Ascending aorta (tissue), 2 donors: Measurements from ENCODE around the gene VSTM2B. TPM values are rescaled to one million over a fixed set of nuclear protein-coding genes. Genes with fewer than 3 reads are reported as not detected.
A peak's percentile ranks its signal among the peaks of the same experiment; 100 is the strongest.

Experiments
- DNase-seq, 2 donors: peaks; one replicate each; pipeline ENCODE4 v3.0.0-alpha.2; 2019; ENCODE audit warnings: low spot score in 2 of 2
- H3K27ac ChIP-seq, 2 donors: fragments of 200-600 bp; sonication (generic); one replicate each; pipeline ENCODE4 v1.5.1; 2016 to 2017; ENCODE audit warnings: mild to moderate bottlenecking in 1 of 2
- H3K27me3 ChIP-seq: fragments of 200-600 bp; sonication (generic); one replicate; pipeline ENCODE4 v1.5.1; 2017
- H3K36me3 ChIP-seq, 2 donors: fragments of 200-600 bp; sonication (generic); one replicate each; pipeline ENCODE4 v1.5.1; 2016
- H3K4me1 ChIP-seq, 2 donors: fragments of 200-600 bp; sonication (generic); one replicate each; pipeline ENCODE4 v1.5.1; 2016 to 2017; ENCODE audit warnings: mild to moderate bottlenecking in 1 of 2
- H3K4me3 ChIP-seq, 2 donors: fragments of 200-600 bp; sonication (generic); one replicate each; pipeline ENCODE4 v1.5.1; 2016 to 2017; ENCODE audit warnings: mild to moderate bottlenecking in 1 of 2
- H3K9me3 ChIP-seq, 2 donors: fragments of 200-600 bp; sonication (generic); one replicate each; pipeline ENCODE4 v1.5.1; 2016
- CTCF ChIP-seq, 3 experiments: fragments of 200-600 bp in 2 of 3; fragments of 450-650 bp in 1 of 3; sonication (generic) in 2 of 3; IDR thresholded peaks; one replicate each; pipeline ENCODE4 v1.5.1; 2016 to 2019; ENCODE audit warnings: antibody characterized with exemption in 3 of 3, mild to moderate bottlenecking in 1 of 3, moderate library complexity in 1 of 3
- intact Hi-C: fragments of 100-400 bp; cut with DNase I; formaldehyde crosslinking; loops from one replicate; pipeline ENCODE4 v1.15.1; 2023
- total RNA-seq: library from RNA; depleted of rRNA; stranded (reverse); fragments of >200 nt; gene quantifications from one replicate; pipeline ENCODE4 v1.1.0, GENCODE V29; 2016

The VSTM2B gene
- total RNA-seq, 1 donor from 2014 or later = not detected

DNA sequence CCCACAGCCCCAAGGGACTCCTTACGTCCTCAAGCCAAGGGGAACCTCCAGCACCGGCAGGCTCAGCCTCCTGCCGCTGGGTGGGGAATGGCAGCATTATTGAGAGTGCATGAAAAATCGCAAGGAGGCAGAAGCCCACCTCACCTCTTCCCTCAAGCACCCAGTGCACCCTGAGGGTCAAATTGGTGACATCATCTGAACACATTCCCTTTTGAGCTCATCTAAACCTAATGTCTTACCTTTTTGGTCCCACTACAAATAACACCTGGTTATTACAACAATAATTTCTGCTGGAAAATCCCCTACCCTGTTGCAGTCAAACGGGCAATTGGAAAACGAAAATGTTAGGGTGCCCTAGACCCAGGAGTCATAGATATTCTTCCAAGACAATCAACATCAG lies 68.1 kb downstream of the VSTM2B start:
- H3K4me1 ChIP-seq = no peaks in the 10 kb centered on the region
- intact Hi-C loops = no loop called here
- no peaks in the 10 kb centered on the region for H3K9me3 ChIP-seq
- no peaks in the 10 kb centered on the region for H3K27me3 ChIP-seq
- H3K4me3 ChIP-seq = no peak overlapping the region
- no peak for TF ChIP-seq CTCF (IDR thresholded peaks at IDR 0.05)
- H3K27ac ChIP-seq = no peak overlapping the region
- H3K36me3 ChIP-seq = no peaks in the 10 kb centered on the region
- peak in 1 of 2 donors; percentile 8 for DNase-seq

- no peak for TF ChIP-seq CTCF (IDR thresholded peaks at IDR 0.05)
- Histone ChIP-seq H3K36me3 (no peaks in the 10 kb centered on the region), H3K4me1 (no peaks in the 10 kb centered on the region), H3K9me3 (no peaks in the 10 kb centered on the region), H3K4me3 (no peak overlapping the region), H3K27me3 (no peaks in the 10 kb centered on the region), H3K27ac (no peak overlapping the region)
- intact Hi-C loops = no loop called here
- DNase-seq = peak in 1 of 2 donors; percentile 27
Observed at GRCh38 chr19:29596080-29596727, 70.4 kb downstream of the VSTM2B start.

- Histone ChIP-seq H3K36me3 (no peaks in the 10 kb centered on the region), H3K4me3 (no peak overlapping the region), H3K27me3 (no peaks in the 10 kb centered on the region), H3K9me3 (no peaks in the 10 kb centered on the region), H3K4me1 (no peaks in the 10 kb centered on the region), H3K27ac (no peak overlapping the region)
- peak in 1 of 2 donors; percentile 42 for DNase-seq
- TF ChIP-seq CTCF (IDR thresholded peaks at IDR 0.05) = no peak
- intact Hi-C loops = no loop called here
Observed at GRCh38 chr19:29596885-29597525, 71.2 kb downstream of the VSTM2B start.

DNA sequence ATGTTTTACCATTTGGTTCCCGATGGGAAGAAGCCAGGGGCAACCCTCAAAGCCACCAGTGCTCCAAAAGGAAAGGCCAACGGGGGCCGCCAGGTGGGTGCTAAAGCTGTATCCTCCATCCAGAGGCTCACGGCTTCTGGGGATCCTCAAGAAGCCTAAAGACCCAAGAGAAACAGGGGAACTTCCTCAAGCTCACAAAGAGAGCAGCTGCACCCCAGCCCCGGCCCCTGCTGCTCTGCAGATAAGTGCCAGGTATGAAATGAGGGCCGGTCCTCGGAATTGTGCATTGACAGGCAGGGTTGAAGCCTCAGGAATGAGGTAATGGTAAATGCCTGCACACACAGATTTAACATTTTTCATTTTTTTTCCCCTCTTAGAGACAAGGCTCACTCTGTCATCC lies 72.2 kb downstream of the VSTM2B start:
- no peak overlapping the region for H3K4me3 ChIP-seq
- no peaks in the 10 kb centered on the region for H3K4me1 ChIP-seq
- H3K27ac ChIP-seq = no peak overlapping the region
- intact Hi-C loops = no loop called here
- peak in 1 of 2 donors; percentile 30 for DNase-seq
- no peaks in the 10 kb centered on the region for H3K36me3 ChIP-seq
- H3K27me3 ChIP-seq = no peaks in the 10 kb centered on the region
- H3K9me3 ChIP-seq = no peaks in the 10 kb centered on the region
- no peak for TF ChIP-seq CTCF (IDR thresholded peaks at IDR 0.05)

GRCh38 chr19:29598496-29598895 lies 72.7 kb downstream of the VSTM2B start:
- DNase-seq = peak in 1 of 2 donors; percentile 40
- intact Hi-C loops = no loop called here
- no peaks in the 10 kb centered on the region for H3K27me3 ChIP-seq
- no peaks in the 10 kb centered on the region for H3K36me3 ChIP-seq
- TF ChIP-seq CTCF (IDR thresholded peaks at IDR 0.05) = no peak
- no peaks in the 10 kb centered on the region for H3K9me3 ChIP-seq
- H3K27ac ChIP-seq = no peak overlapping the region
- no peak overlapping the region for H3K4me3 ChIP-seq
- H3K4me1 ChIP-seq = no peaks in the 10 kb centered on the region
